ENCODE results near the gene MAT2A. TPM values are rescaled to one million over a fixed set of nuclear protein-coding genes. Genes with fewer than 3 reads are reported as not detected.

Gene MAT2A
- total and polyA plus RNA-seq, 2 donors (not counting 1 experiment from before 2014, with no cell fraction given): 133 to 177 TPM

DNA sequence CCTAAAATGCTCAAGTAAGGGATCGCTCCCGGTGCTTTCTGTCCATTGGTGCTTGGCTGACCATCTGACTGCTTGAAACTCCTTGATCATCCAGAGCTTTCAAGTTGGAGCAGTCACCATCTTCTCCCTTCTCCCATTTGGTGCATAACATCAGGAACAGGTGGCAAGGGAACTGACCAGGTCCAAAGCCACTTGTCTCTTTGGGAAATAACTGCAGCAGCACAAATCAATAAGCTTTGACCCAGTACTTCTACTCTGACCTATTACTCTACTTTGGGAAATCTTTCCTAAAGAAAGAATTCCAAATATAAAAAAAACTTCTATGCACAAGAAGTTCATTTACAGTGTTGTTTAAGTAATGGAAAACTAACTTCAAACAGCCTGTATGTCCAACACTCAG, 10.6 kb upstream of the MAT2A start:
- no peak for ATAC-seq (ENCODE audit: low read depth)
- Mint-ChIP-seq H3K27ac (no peak overlapping the region), H3K27me3 (peaks cover 22% of the 10 kb centered on the region), H3K4me1 (peaks cover 1% of the 10 kb centered on the region), H3K4me3 (no peak overlapping the region), H3K9me3 (ENCODE audit: insufficient read depth) (no peaks in the 10 kb centered on the region)
- Histone ChIP-seq H3K36me3 (replicated peaks in 1 of 2; ENCODE audit: control extremely low read depth in 1 of 2, control insufficient read depth in 1 of 2, extremely low read depth in 1 of 2, insufficient read depth in 2 of 2, low read length in 1 of 2) (no peaks in the 10 kb centered on the region), H3K9ac (ENCODE audit: low read length) (no peak overlapping the region), H3K9me3 (ENCODE audit: control extremely low read depth in 1 of 3, control insufficient read depth in 2 of 3, insufficient read depth in 1 of 3, low read length in 2 of 3) (no peaks in the 10 kb centered on the region), H3K4me1 (ENCODE audit: control insufficient read depth in 2 of 2, insufficient read depth in 2 of 2, low read length in 2 of 2) (peaks cover 3 to 7% of the 10 kb centered on the region in 2 donors), H2AFZ (ENCODE audit: insufficient read depth, low read depth, low read length, poor library complexity, severe bottlenecking) (no peak overlapping the region), H3K27me3 (replicated peaks in 1 of 4; ENCODE audit: control extremely low read depth in 1 of 4, control insufficient read depth in 3 of 4, insufficient read depth in 4 of 4, low read length in 3 of 4) (peaks cover 0 to 3% (median 0%) of the 10 kb centered on the region in 4 experiments), H3K4me2 (replicated peaks; ENCODE audit: low read depth, low read length, poor library complexity, severe bottlenecking) (no peak overlapping the region), H3K79me2 (ENCODE audit: control insufficient read depth, insufficient read depth, low read length) (no peaks in the 10 kb centered on the region), H3K4me3 (ENCODE audit: control extremely low read depth in 1 of 5, extremely low read depth in 1 of 5, insufficient read depth in 1 of 5, low read depth in 2 of 5, low read length in 4 of 5) (no peak overlapping the region), H3K27ac (ENCODE audit: low read length in 2 of 2) (no peak overlapping the region), H4K20me1 (ENCODE audit: control insufficient read depth, insufficient read depth, low read length, poor library complexity, severe bottlenecking) (no peaks in the 10 kb centered on the region)
- TF ChIP-seq, protein P1, sequence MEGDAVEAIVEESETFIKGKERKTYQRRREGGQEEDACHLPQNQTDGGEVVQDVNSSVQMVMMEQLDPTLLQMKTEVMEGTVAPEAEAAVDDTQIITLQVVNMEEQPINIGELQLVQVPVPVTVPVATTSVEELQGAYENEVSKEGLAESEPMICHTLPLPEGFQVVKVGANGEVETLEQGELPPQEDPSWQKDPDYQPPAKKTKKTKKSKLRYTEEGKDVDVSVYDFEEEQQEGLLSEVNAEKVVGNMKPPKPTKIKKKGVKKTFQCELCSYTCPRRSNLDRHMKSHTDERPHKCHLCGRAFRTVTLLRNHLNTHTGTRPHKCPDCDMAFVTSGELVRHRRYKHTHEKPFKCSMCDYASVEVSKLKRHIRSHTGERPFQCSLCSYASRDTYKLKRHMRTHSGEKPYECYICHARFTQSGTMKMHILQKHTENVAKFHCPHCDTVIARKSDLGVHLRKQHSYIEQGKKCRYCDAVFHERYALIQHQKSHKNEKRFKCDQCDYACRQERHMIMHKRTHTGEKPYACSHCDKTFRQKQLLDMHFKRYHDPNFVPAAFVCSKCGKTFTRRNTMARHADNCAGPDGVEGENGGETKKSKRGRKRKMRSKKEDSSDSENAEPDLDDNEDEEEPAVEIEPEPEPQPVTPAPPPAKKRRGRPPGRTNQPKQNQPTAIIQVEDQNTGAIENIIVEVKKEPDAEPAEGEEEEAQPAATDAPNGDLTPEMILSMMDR (IDR thresholded peaks at IDR 0.05): no peak
- no peak for TF ChIP-seq EZH2 (IDR thresholded peaks at IDR 0.05; ENCODE audit: borderline replicate concordance, insufficient read depth, low read depth, low read length, poor library complexity, severe bottlenecking)
- CTCF ChIA-PET: no interaction called here
- intact Hi-C loops (cut with micrococcal nuclease): no loop called here
- POLR2A ChIA-PET: no interaction called here
- no peak for DNase-seq
- 100% methylated on average over 2 of the region's 2 CpGs for WGBS (ENCODE audit: insufficient coverage)

DNA sequence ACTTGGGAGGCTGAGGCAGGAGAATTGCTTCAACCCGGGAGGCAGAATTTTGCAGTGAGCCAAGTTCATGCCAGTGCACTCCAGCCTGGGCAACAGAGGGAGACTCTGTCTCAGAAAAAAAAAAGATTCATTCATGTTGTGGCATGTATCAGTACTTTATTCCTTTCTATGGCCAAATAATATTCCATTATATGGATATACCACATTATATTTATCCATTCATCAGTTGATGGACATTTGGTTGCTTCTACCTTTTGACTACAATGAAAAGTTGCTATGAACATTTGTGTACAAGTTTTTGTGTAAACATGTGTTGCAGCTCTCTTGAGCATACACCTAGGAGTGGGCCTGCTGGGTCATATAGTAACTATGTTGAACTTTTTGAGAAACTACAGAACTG, 9.2 kb upstream of the MAT2A start:
- Histone ChIP-seq H3K36me3 (replicated peaks in 1 of 2; ENCODE audit: control extremely low read depth in 1 of 2, control insufficient read depth in 1 of 2, extremely low read depth in 1 of 2, insufficient read depth in 2 of 2, low read length in 1 of 2) (no peaks in the 10 kb centered on the region), H2AFZ (ENCODE audit: insufficient read depth, low read depth, low read length, poor library complexity, severe bottlenecking) (no peak overlapping the region), H3K4me1 (ENCODE audit: control insufficient read depth in 2 of 2, insufficient read depth in 2 of 2, low read length in 2 of 2) (no peaks in the 10 kb centered on the region), H3K9me3 (ENCODE audit: control extremely low read depth in 1 of 3, control insufficient read depth in 2 of 3, insufficient read depth in 1 of 3, low read length in 2 of 3) (no peaks in the 10 kb centered on the region), H3K4me3 (ENCODE audit: control extremely low read depth in 1 of 5, extremely low read depth in 1 of 5, insufficient read depth in 1 of 5, low read depth in 2 of 5, low read length in 4 of 5) (no peak overlapping the region), H4K20me1 (ENCODE audit: control insufficient read depth, insufficient read depth, low read length, poor library complexity, severe bottlenecking) (no peaks in the 10 kb centered on the region), H3K4me2 (replicated peaks; ENCODE audit: low read depth, low read length, poor library complexity, severe bottlenecking) (no peak overlapping the region), H3K9ac (ENCODE audit: low read length) (no peak overlapping the region), H3K79me2 (ENCODE audit: control insufficient read depth, insufficient read depth, low read length) (no peaks in the 10 kb centered on the region), H3K27me3 (replicated peaks in 1 of 4; ENCODE audit: control extremely low read depth in 1 of 4, control insufficient read depth in 3 of 4, insufficient read depth in 4 of 4, low read length in 3 of 4) (peaks cover 0 to 3% (median 0%) of the 10 kb centered on the region in 4 experiments), H3K27ac (ENCODE audit: low read length in 2 of 2) (no peak overlapping the region)
- WGBS (ENCODE audit: insufficient coverage): 100% methylated on average over 1 of the region's 1 CpG
- ChIA-PET CTCF (interaction anchor here (1.4 kb wide), 1 partner anchor 138 kb away, joined by 3 read pairs; no protein-coding TSS in a partner anchor), POLR2A (no interaction called here)
- H3K4me1 Mint-ChIP-seq: peaks cover under 1% of the 10 kb centered on the region
- H3K9me3 Mint-ChIP-seq (ENCODE audit: insufficient read depth): no peaks in the 10 kb centered on the region
- peaks cover 22% of the 10 kb centered on the region for H3K27me3 Mint-ChIP-seq
- no peak overlapping the region for H3K27ac Mint-ChIP-seq
- no peak for ATAC-seq (ENCODE audit: low read depth)
- intact Hi-C loops (cut with micrococcal nuclease): loop anchor here (10.0 kb wide), 1 partner anchor 175 kb away; no protein-coding TSS in a partner anchor
- no peak for DNase-seq
- no peak overlapping the region for H3K4me3 Mint-ChIP-seq
- TF ChIP-seq, protein P1 (IDR thresholded peaks at IDR 0.05): no peak
- TF ChIP-seq EZH2 (IDR thresholded peaks at IDR 0.05; ENCODE audit: borderline replicate concordance, insufficient read depth, low read depth, low read length, poor library complexity, severe bottlenecking): no peak

All from B cell (primary cell).